Endothelial cell (in vitro differentiated cells): ENCODE results near the gene FAM3C. TPM values are rescaled to one million over a fixed set of nuclear protein-coding genes. Genes with fewer than 3 reads are reported as not detected.
"Not testable (repeated sequence)": the region's sequence is repeated elsewhere in the genome, so short reads cannot be mapped to it uniquely, and the experiment has no call there.

Experiments
- DNase-seq: peaks from one replicate; pipeline ENCODE4 v3.0.0; 2021; ENCODE audit warnings: low spot score
- H3K27ac Mint-ChIP-seq: one replicate; pipeline ENCODE4 v1.8.0; 2021; ENCODE audit warnings: mixed read lengths, inconsistent platforms; ENCODE audit not compliant: unreplicated experiment
- H3K27me3 Mint-ChIP-seq: one replicate; pipeline ENCODE4 v1.8.0; 2021; ENCODE audit warnings: mild to moderate bottlenecking, moderate library complexity, mixed read lengths, inconsistent platforms; ENCODE audit not compliant: unreplicated experiment
- H3K36me3 Mint-ChIP-seq: one replicate; pipeline ENCODE4 v1.8.0; 2021; ENCODE audit warnings: mild to moderate bottlenecking, low read depth, mixed read lengths, inconsistent platforms; ENCODE audit not compliant: unreplicated experiment
- H3K4me1 Mint-ChIP-seq: one replicate; pipeline ENCODE4 v1.8.0; 2021; ENCODE audit warnings: mild to moderate bottlenecking, mixed read lengths, inconsistent platforms; ENCODE audit not compliant: unreplicated experiment
- H3K4me3 Mint-ChIP-seq: one replicate; pipeline ENCODE4 v1.8.0; 2021; ENCODE audit warnings: mild to moderate bottlenecking, mixed read lengths, inconsistent platforms; ENCODE audit not compliant: unreplicated experiment
- H3K9me3 Mint-ChIP-seq: one replicate; pipeline ENCODE4 v1.8.0; 2021; ENCODE audit warnings: mixed read lengths, inconsistent platforms; ENCODE audit not compliant: unreplicated experiment
- CTCF ChIP-seq: fragments of 200-600 bp; sonication (generic); IDR thresholded peaks from one replicate; pipeline ENCODE4 v1.5.0; 2021; ENCODE audit warnings: antibody characterized with exemption; ENCODE audit not compliant: unreplicated experiment
- long read RNA-seq: library from polyadenylated mRNA; unstranded; transcript quantifications from one replicate; pipeline ENCODE4 v2.0.0, GENCODE V29; 2020; ENCODE audit not compliant: unreplicated experiment
- total RNA-seq: library from RNA; stranded (reverse); fragmentation: NEBNext Ultra II Directional; extraction: Animal tissue kit (Norgen Biotek cat#: 25700); gene quantifications from one replicate; pipeline ENCODE4 v1.2.1, GENCODE V29; 2021; ENCODE audit not compliant: unreplicated experiment

FAM3C gene
- 50.9 TPM for total RNA-seq
- long read RNA-seq, transcript FAM3C-201 (10 exons, 2,508 nt), result major isoform, 44 of 46 reads
- long read RNA-seq, partial matches to known transcripts, result 0 of 46 reads
- long read RNA-seq, other reads (novel, unspliced or antisense), result 2 of 46 reads

- Mint-ChIP-seq H3K36me3 (peaks cover 7% of the 10 kb centered on the region), H3K27me3 (peaks cover 1% of the 10 kb centered on the region), H3K9me3 (no peaks in the 10 kb centered on the region), H3K27ac (peak within 1 kb of the TSS; percentile 76), H3K4me1 (peaks cover 13% of the 10 kb centered on the region), H3K4me3 (peak within 1 kb of the TSS; percentile 94)
- TF ChIP-seq CTCF, result peak; percentile 98
- DNase-seq, result peak; percentile 99
These were observed at the start of gene FAM3C for GRCh38 chr7:121395961-121396757. Gene FAM3C, minus strand, starts transcription at chr7:121396308. Its CDS starts 13,339 bp downstream, at chr7:121382969.

GRCh38 chr7:121442845-121443244, 46.7 kb upstream of the FAM3C start:
- TF ChIP-seq CTCF, result no peak
- Mint-ChIP-seq H3K27ac (no peak overlapping the region), H3K36me3 (no peaks in the 10 kb centered on the region), H3K4me1 (peaks cover 18% of the 10 kb centered on the region), H3K4me3 (no peak overlapping the region), H3K27me3 (no peaks in the 10 kb centered on the region), H3K9me3 (no peaks in the 10 kb centered on the region)
- DNase-seq, result no peak

GRCh38 chr7:121440857-121441503, 44.9 kb upstream of the FAM3C start:
- Mint-ChIP-seq H3K9me3 (no peaks in the 10 kb centered on the region), H3K27me3 (no peaks in the 10 kb centered on the region), H3K4me3 (no peak overlapping the region), H3K36me3 (no peaks in the 10 kb centered on the region), H3K27ac (no peak overlapping the region), H3K4me1 (peaks cover 12% of the 10 kb centered on the region)
- DNase-seq, result no peak
- TF ChIP-seq CTCF, result no peak

- H3K27me3 Mint-ChIP-seq, H3K4me3 Mint-ChIP-seq, H3K36me3 Mint-ChIP-seq, H3K9me3 Mint-ChIP-seq: not testable (repeated sequence)
- peaks cover 12% of the 10 kb centered on the region for H3K4me1 Mint-ChIP-seq
- peak; percentile 81 for DNase-seq
- H3K27ac Mint-ChIP-seq, result peak overlapping the region; percentile 94
These were observed 42.2 kb upstream of the FAM3C start for GRCh38 chr7:121438043-121438955.

GRCh38 chr7:121437470-121437869, 41.4 kb upstream of the FAM3C start:
- Mint-ChIP-seq H3K4me1 (peaks cover 12% of the 10 kb centered on the region), H3K27ac (no peak overlapping the region), H3K4me3 (no peak overlapping the region), H3K9me3 (no peaks in the 10 kb centered on the region), H3K27me3 (no peaks in the 10 kb centered on the region), H3K36me3 (no peaks in the 10 kb centered on the region)
- DNase-seq, result no peak
- TF ChIP-seq CTCF, result no peak
